MM.1S (cell line): Measurements from ENCODE around the gene CD19.

Source experiments
- DNase-seq: peaks from one replicate; pipeline ENCODE4 v3.0.0-alpha.2; 2015
- H2AFZ ChIP-seq: fragments of 300-600 bp; sonication (generic); 2 replicates; pipeline ENCODE4 v1.6.0; 2016; ENCODE audit warnings: antibody characterized with exemption, low read length
- H3F3A ChIP-seq: fragments of 300-600 bp; sonication (generic); 2 replicates; pipeline ENCODE4 v1.6.1; 2016; ENCODE audit warnings: mild to moderate bottlenecking, antibody characterized with exemption, low read length, moderate library complexity, mixed read lengths; ENCODE audit not compliant: insufficient read depth
- H3K27ac ChIP-seq: fragments of 300-600 bp; sonication (generic); 2 replicates; pipeline ENCODE4 v1.5.1; 2016; ENCODE audit warnings: mild to moderate bottlenecking, low read length
- H3K27me3 ChIP-seq: fragments of 300-600 bp; sonication (generic); replicated peaks from 2 replicates; pipeline ENCODE4 v1.6.0; 2016; ENCODE audit warnings: low read length; ENCODE audit not compliant: insufficient read depth
- H3K36me3 ChIP-seq: fragments of 300-600 bp; sonication (generic); replicated peaks from 2 replicates; pipeline ENCODE4 v1.6.1; 2016; ENCODE audit warnings: mild to moderate bottlenecking, low read length, mixed read lengths; ENCODE audit not compliant: insufficient read depth
- H3K4me1 ChIP-seq: fragments of 300-600 bp; sonication (generic); 2 replicates; pipeline ENCODE4 v1.6.1; 2016; ENCODE audit warnings: low read length, mixed read lengths
- H3K4me2 ChIP-seq: fragments of 300-600 bp; sonication (generic); 2 replicates; pipeline ENCODE4 v1.6.0; 2016; ENCODE audit warnings: low read depth, low read length
- H3K4me3 ChIP-seq: fragments of 300-600 bp; sonication (generic); 2 replicates; pipeline ENCODE4 v1.5.1; 2016; ENCODE audit warnings: low read length, mixed read lengths
- H3K79me2 ChIP-seq: fragments of 300-600 bp; sonication (generic); 2 replicates; pipeline ENCODE4 v1.6.1; 2016; ENCODE audit warnings: mixed run types, low read length, mixed read lengths
- H3K9ac ChIP-seq: fragments of 300-600 bp; sonication (generic); 2 replicates; pipeline ENCODE4 v1.6.1; 2016; ENCODE audit warnings: low read length, mixed read lengths
- H3K9me2 ChIP-seq: fragments of 300-600 bp; sonication (generic); replicated peaks from 2 replicates; pipeline ENCODE4 v1.6.1; 2016; ENCODE audit warnings: mild to moderate bottlenecking, low read length, mixed read lengths; ENCODE audit not compliant: insufficient read depth
- H3K9me3 ChIP-seq: fragments of 300-600 bp; sonication (generic); replicated peaks from 2 replicates; pipeline ENCODE4 v1.6.1; 2016; ENCODE audit warnings: mild to moderate bottlenecking, low read length, mixed read lengths; ENCODE audit not compliant: insufficient read depth
- H4K20me1 ChIP-seq: fragments of 300-600 bp; sonication (generic); 2 replicates; pipeline ENCODE4 v1.6.1; 2016; ENCODE audit warnings: mild to moderate bottlenecking, low read length, moderate library complexity, mixed read lengths; ENCODE audit not compliant: insufficient read depth
- EZH2 ChIP-seq: fragments of 300-600 bp; sonication (generic); optimal IDR thresholded peaks from 2 replicates; pipeline ENCODE3; 2017; ENCODE audit warnings: low read depth, mild to moderate bottlenecking, antibody characterized with exemption, low read length, mixed read lengths
- EZH2phosphoT487 ChIP-seq: fragments of 300-600 bp; sonication (generic); IDR thresholded peaks from 2 replicates; pipeline ENCODE4 v1.6.1; 2018; ENCODE audit warnings: antibody characterized with exemption, low read length
- TF ChIP-seq, protein P1 (sequence below): fragments of 300-600 bp; sonication (generic); IDR thresholded peaks from 2 replicates; pipeline ENCODE4 v1.5.1; 2016; ENCODE audit warnings: antibody characterized with exemption, low read length, mixed read lengths

The CD19 gene

DNA sequence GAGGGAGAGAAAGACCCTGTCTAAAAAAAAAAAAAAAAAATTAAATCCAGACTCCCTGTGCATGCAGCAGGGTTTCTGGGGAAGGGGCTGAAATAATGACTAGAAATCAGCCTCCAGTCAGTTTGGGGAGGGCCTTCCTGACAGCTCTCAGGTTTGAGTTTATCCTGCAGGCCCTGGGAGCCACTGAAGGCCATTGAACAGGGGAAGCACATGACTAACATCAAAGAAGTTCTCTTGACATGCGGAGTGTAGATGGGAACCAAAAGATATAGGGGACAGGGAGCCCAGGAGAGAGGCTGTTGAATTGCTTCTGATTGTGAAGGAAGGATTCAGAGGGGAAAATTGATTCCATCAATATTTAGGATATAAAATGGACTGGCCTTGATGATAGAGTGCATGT lies 4.0 kb upstream of the CD19 start:
- no peak for DNase-seq
- Histone ChIP-seq H3F3A (peaks cover 21% of the 10 kb centered on the region), H3K4me1 (peaks cover 16% of the 10 kb centered on the region), H3K9ac (no peak overlapping the region), H3K36me3 (peaks cover 2% of the 10 kb centered on the region; the same call in 1 of the 2 replicates), H3K4me3 (no peak overlapping the region), H2AFZ (no peak overlapping the region), H3K9me3 (no peaks in the 10 kb centered on the region), H3K27ac (no peak overlapping the region), H3K79me2 (peaks cover 10% of the 10 kb centered on the region), H3K9me2 (no peaks in the 10 kb centered on the region), H4K20me1 (no peaks in the 10 kb centered on the region), H3K4me2 (no peak overlapping the region), H3K27me3 (no peaks in the 10 kb centered on the region)
- no peak for TF ChIP-seq EZH2phosphoT487
- TF ChIP-seq, protein P1, sequence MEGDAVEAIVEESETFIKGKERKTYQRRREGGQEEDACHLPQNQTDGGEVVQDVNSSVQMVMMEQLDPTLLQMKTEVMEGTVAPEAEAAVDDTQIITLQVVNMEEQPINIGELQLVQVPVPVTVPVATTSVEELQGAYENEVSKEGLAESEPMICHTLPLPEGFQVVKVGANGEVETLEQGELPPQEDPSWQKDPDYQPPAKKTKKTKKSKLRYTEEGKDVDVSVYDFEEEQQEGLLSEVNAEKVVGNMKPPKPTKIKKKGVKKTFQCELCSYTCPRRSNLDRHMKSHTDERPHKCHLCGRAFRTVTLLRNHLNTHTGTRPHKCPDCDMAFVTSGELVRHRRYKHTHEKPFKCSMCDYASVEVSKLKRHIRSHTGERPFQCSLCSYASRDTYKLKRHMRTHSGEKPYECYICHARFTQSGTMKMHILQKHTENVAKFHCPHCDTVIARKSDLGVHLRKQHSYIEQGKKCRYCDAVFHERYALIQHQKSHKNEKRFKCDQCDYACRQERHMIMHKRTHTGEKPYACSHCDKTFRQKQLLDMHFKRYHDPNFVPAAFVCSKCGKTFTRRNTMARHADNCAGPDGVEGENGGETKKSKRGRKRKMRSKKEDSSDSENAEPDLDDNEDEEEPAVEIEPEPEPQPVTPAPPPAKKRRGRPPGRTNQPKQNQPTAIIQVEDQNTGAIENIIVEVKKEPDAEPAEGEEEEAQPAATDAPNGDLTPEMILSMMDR, result no peak
- no peak for TF ChIP-seq EZH2

DNA sequence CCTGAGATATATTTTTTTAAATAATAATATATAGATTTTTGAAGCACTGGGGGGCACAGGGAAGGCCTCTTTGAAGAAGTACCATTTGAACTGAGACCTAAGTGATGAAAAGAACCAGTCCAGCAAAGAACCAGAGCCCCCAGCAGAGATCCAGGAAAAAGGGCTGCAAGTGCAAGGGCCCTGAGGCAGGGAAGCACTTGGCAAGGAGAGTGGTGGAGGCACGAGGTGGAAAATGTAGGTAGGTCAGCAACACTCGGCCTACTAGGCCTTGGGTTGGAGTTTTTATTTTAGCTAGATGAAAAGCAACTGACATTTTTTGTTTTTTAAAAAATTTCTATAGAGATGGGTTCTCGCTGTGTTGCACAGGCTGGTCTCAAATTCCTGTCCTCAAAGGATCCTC lies 1.6 kb upstream of the CD19 start:
- Histone ChIP-seq H3K9me3 (no peaks in the 10 kb centered on the region), H3K27ac (no peak overlapping the region), H2AFZ (no peak overlapping the region), H3K36me3 (no peaks in the 10 kb centered on the region), H4K20me1 (no peaks in the 10 kb centered on the region), H3K9me2 (no peaks in the 10 kb centered on the region), H3K4me2 (no peak overlapping the region), H3F3A (peaks cover 6% of the 10 kb centered on the region; the same call in 1 of the 2 replicates), H3K79me2 (no peaks in the 10 kb centered on the region), H3K9ac (no peak overlapping the region), H3K4me3 (no peak overlapping the region), H3K27me3 (no peaks in the 10 kb centered on the region), H3K4me1 (no peaks in the 10 kb centered on the region)
- TF ChIP-seq, protein P1, result no peak
- TF ChIP-seq EZH2, result no peak
- no peak for TF ChIP-seq EZH2phosphoT487
- DNase-seq, result no peak

DNA sequence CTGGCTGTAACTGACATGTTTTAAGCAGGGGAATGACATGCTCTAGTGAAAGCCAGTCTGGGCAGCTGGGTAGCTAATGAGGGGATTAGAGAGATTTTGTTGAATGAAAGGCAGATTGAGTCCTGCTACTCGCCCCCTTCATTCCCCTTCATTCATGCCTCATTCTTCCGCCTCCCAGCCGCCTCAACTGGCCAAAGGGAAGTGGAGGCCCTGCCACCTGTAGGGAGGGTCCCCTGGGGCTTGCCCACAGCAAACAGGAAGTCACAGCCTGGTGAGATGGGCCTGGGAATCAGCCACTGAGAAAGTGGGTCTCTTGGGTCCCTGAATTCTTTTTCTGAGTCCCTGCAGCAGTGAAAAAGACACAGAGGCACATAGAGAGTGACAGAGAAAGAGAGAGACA lies 1.1 kb upstream of the CD19 start:
- Histone ChIP-seq H3K4me1 (no peaks in the 10 kb centered on the region), H3K9ac (no peak overlapping the region), H3K4me2 (no peak overlapping the region), H3K27me3 (no peaks in the 10 kb centered on the region), H3K4me3 (no peak overlapping the region), H3K27ac (no peak overlapping the region), H4K20me1 (no peaks in the 10 kb centered on the region), H3K9me2 (no peaks in the 10 kb centered on the region), H3F3A (peaks cover 2% of the 10 kb centered on the region; the same call in 1 of the 2 replicates), H3K9me3 (no peaks in the 10 kb centered on the region), H3K79me2 (no peaks in the 10 kb centered on the region), H2AFZ (no peak overlapping the region), H3K36me3 (no peaks in the 10 kb centered on the region)
- TF ChIP-seq, protein P1, result no peak
- TF ChIP-seq EZH2 (no peak), EZH2phosphoT487 (no peak)
- no peak for DNase-seq
